Mesothelial cell of epicardium (in vitro differentiated cells): ENCODE data around the gene MATR3. TPM values are rescaled to one million over a fixed set of nuclear protein-coding genes. Genes with fewer than 3 reads are reported as not detected.

Source experiments
- DNase-seq, 2 experiments: peaks; one replicate each; pipeline ENCODE4 v3.0.0; 2021; ENCODE audit warnings: low spot score in 2 of 2; ENCODE audit not compliant: unreplicated experiment in 2 of 2
- H3K27ac Mint-ChIP-seq: 2 replicates; pipeline ENCODE4 v1.8.0; 2021; ENCODE audit warnings: mixed read lengths
- H3K27me3 Mint-ChIP-seq: 2 replicates; pipeline ENCODE4 v1.8.0; 2021; ENCODE audit warnings: low read depth, mixed read lengths
- H3K36me3 Mint-ChIP-seq: 2 replicates; pipeline ENCODE4 v1.8.0; 2021; ENCODE audit warnings: mixed read lengths
- H3K4me1 Mint-ChIP-seq: 2 replicates; pipeline ENCODE4 v1.8.0; 2021; ENCODE audit warnings: mixed read lengths
- H3K4me3 Mint-ChIP-seq: 2 replicates; pipeline ENCODE4 v1.8.0; 2021; ENCODE audit warnings: mild to moderate bottlenecking, moderate library complexity, mixed read lengths
- H3K9me3 Mint-ChIP-seq: 2 replicates; pipeline ENCODE4 v1.8.0; 2021; ENCODE audit warnings: mixed read lengths
- CTCF ChIP-seq: fragments of 200-600 bp; sonication (generic); IDR thresholded peaks from one replicate; pipeline ENCODE4 v1.5.0; 2021; ENCODE audit warnings: antibody characterized with exemption; ENCODE audit not compliant: unreplicated experiment
- total RNA-seq: library from RNA; stranded (reverse); gene quantifications from 3 replicates; pipeline ENCODE4 v1.2.1, GENCODE V29; 2021

The MATR3 gene
- total RNA-seq, 1 donor from 2014 or later = 318 TPM

GRCh38 chr5:139376364-139376763, 82.8 kb downstream of the MATR3 start:
- Mint-ChIP-seq H3K27ac (no peak overlapping the region), H3K4me1 (no peaks in the 10 kb centered on the region), H3K36me3 (peaks cover 21% of the 10 kb centered on the region), H3K4me3 (no peak overlapping the region), H3K27me3 (no peaks in the 10 kb centered on the region), H3K9me3 (no peaks in the 10 kb centered on the region)
- DNase-seq = no peak
- TF ChIP-seq CTCF = no peak

- no peaks in the 10 kb centered on the region for H3K9me3 Mint-ChIP-seq
- H3K4me1 Mint-ChIP-seq = peaks cover 2% of the 10 kb centered on the region
- no peak for TF ChIP-seq CTCF
- H3K36me3 Mint-ChIP-seq = peaks cover 15% of the 10 kb centered on the region
- H3K4me3 Mint-ChIP-seq = no peak overlapping the region
- no peaks in the 10 kb centered on the region for H3K27me3 Mint-ChIP-seq
- DNase-seq = no peak
- no peak overlapping the region for H3K27ac Mint-ChIP-seq
Measured at GRCh38 chr5:139377226-139377625, 83.7 kb downstream of the MATR3 start.

GRCh38 chr5:139378101-139378825, 84.7 kb downstream of the MATR3 start:
- Mint-ChIP-seq H3K27ac (no peak overlapping the region), H3K36me3 (peaks cover 12% of the 10 kb centered on the region), H3K4me3 (no peak overlapping the region), H3K4me1 (peaks cover 5% of the 10 kb centered on the region), H3K9me3 (no peaks in the 10 kb centered on the region), H3K27me3 (no peaks in the 10 kb centered on the region)
- no peak for DNase-seq
- TF ChIP-seq CTCF = no peak

- Mint-ChIP-seq H3K4me3 (no peak overlapping the region), H3K4me1 (peaks cover 11% of the 10 kb centered on the region), H3K27me3 (no peaks in the 10 kb centered on the region), H3K36me3 (peaks cover 12% of the 10 kb centered on the region), H3K27ac (no peak overlapping the region), H3K9me3 (no peaks in the 10 kb centered on the region)
- DNase-seq = no peak
- no peak for TF ChIP-seq CTCF
Measured at GRCh38 chr5:139378941-139379361, 85.4 kb downstream of the MATR3 start.

GRCh38 chr5:139379626-139380449, 86.3 kb downstream of the MATR3 start:
- H3K4me3 Mint-ChIP-seq = no peak overlapping the region
- no peaks in the 10 kb centered on the region for H3K9me3 Mint-ChIP-seq
- peak overlapping the region; percentile 18 for H3K27ac Mint-ChIP-seq
- peaks cover 10% of the 10 kb centered on the region for H3K36me3 Mint-ChIP-seq
- no peak for DNase-seq
- no peaks in the 10 kb centered on the region for H3K27me3 Mint-ChIP-seq
- TF ChIP-seq CTCF = no peak
- peaks cover 17% of the 10 kb centered on the region for H3K4me1 Mint-ChIP-seq

Other genes starting within 250 kb of the MATR3 start
- 46.2 to 55.4 TPM (median 51.2 TPM) in 3 replicates for gene SIL1, start 95.4 kb upstream of the MATR3 start, total RNA-seq
- 86.6 to 93.4 TPM (median 88.2 TPM) in 3 replicates for gene PAIP2, start 48.1 kb downstream of the MATR3 start, total RNA-seq
- not detected in 3 replicates for gene SLC23A1, start 89.6 kb downstream of the MATR3 start, total RNA-seq
- 0.20 TPM in 1 of 3 replicates, not detected in the others for gene MZB1, start 96.2 kb downstream of the MATR3 start, total RNA-seq
- gene PROB1, start 101.4 kb downstream of the MATR3 start, total RNA-seq = 1.4 to 1.6 TPM (median 1.5 TPM) in 3 replicates
- 4.8 to 6.5 TPM (median 6.1 TPM) in 3 replicates for gene SPATA24, start 110.3 kb downstream of the MATR3 start, total RNA-seq
- 24.9 to 28.9 TPM (median 25.2 TPM) in 3 replicates for gene DNAJC18, start 145.8 kb downstream of the MATR3 start, total RNA-seq
- gene ECSCR, start 169.0 kb downstream of the MATR3 start, total RNA-seq = 0.29 TPM in 1 of 3 replicates, not detected in the others
- gene SMIM33, start 177.3 kb downstream of the MATR3 start, total RNA-seq = not detected in 3 replicates
- gene STING1, start 189.0 kb downstream of the MATR3 start, total RNA-seq = 26.8 to 30.3 TPM (median 27.0 TPM) in 3 replicates